H1 (cell line): ENCODE measurements around the gene HERC4. TPM values are rescaled to one million over a fixed set of nuclear protein-coding genes. Genes with fewer than 3 reads are reported as not detected.
A peak's percentile ranks its signal among the peaks of the same experiment; 100 is the strongest.

Source experiments
- CTCF ChIA-PET: fragments of 300-600 bp; sonication (Branson Sonifier 250); formaldehyde crosslinking; loops from one replicate; lab custom pipeline; 2021; ENCODE audit not compliant: partially characterized antibody; lab: Charles Lee
- POLR2A ChIA-PET: fragments of 300-600 bp; sonication (Branson Sonifier 250); formaldehyde crosslinking; loops from one replicate; lab custom pipeline; 2021; ENCODE audit warnings: inconsistent platforms; ENCODE audit not compliant: partially characterized antibody; lab: Charles Lee
- DNase-seq, 2 experiments: peaks; one replicate each; pipeline versions ENCODE4 v3.0.0 to v3.0.0-alpha.2; 2010 to 2022; ENCODE audit warnings: low spot score in 2 of 2, low read depth in 1 of 2, mixed read lengths in 1 of 2
- FAIRE-seq: peaks from 2 replicates; lab custom pipeline; 2011; peaks lifted over from hg19 to GRCh38; lab: Jason Lieb, UNC
- H2AFZ ChIP-seq: 2 replicates; pipeline ENCODE4 v1.8.1; 2012; ENCODE audit warnings: low read length, inconsistent platforms
- H2AK5ac ChIP-seq: 2 replicates; pipeline ENCODE4 v1.6.1; 2013; ENCODE audit warnings: low read depth, low read length
- H2BK120ac ChIP-seq: replicated peaks from 2 replicates; pipeline ENCODE3; 2013; ENCODE audit warnings: low read depth, low read length, inconsistent platforms
- H2BK12ac ChIP-seq: 2 replicates; pipeline ENCODE4 v1.6.1; 2013; ENCODE audit warnings: low read depth, low read length
- H2BK15ac ChIP-seq: 2 replicates; pipeline ENCODE4 v1.6.1; 2013; ENCODE audit warnings: low read length
- H2BK20ac ChIP-seq: 2 replicates; pipeline ENCODE4 v1.6.1; 2013; ENCODE audit warnings: low read length
- H2BK5ac ChIP-seq: 2 replicates; pipeline ENCODE4 v1.6.1; 2013; ENCODE audit warnings: low read depth, low read length
- H3K14ac ChIP-seq: 2 replicates; pipeline ENCODE4 v1.6.1; 2013; ENCODE audit warnings: inconsistent platforms; ENCODE audit not compliant: insufficient read length
- H3K18ac ChIP-seq: 2 replicates; pipeline ENCODE4 v1.6.1; 2013; ENCODE audit warnings: low read length; ENCODE audit errors: extremely low read depth
- H3K23ac ChIP-seq: 2 replicates; pipeline ENCODE4 v1.6.1; 2013; ENCODE audit warnings: inconsistent platforms; ENCODE audit not compliant: insufficient read length
- H3K23me2 ChIP-seq: 2 replicates; pipeline ENCODE4 v1.6.1; 2013; ENCODE audit warnings: low read depth, low read length
- H3K27ac ChIP-seq: 2 replicates; pipeline ENCODE4 v1.6.1; 2011; ENCODE audit warnings: low read depth, low read length, inconsistent platforms
- H3K27me3 ChIP-seq, 4 experiments: replicated peaks in 1 of 4; 1 replicate in 1 of 4; 2 replicates in 3 of 4; pipeline versions ENCODE4 v1.6.1 to v1.8.1; 2011 to 2013; ENCODE audit warnings: low read length in 3 of 4, mild to moderate bottlenecking in 3 of 4, inconsistent platforms in 2 of 4, mixed read lengths in 2 of 4, moderate library complexity in 1 of 4; ENCODE audit not compliant: control insufficient read depth in 3 of 4, insufficient read depth in 3 of 4; ENCODE audit errors: extremely low read depth in 1 of 4
- H3K36me3 ChIP-seq, 4 experiments: 2 replicates each; pipeline versions ENCODE4 v1.6.1 to v1.8.1; 2011 to 2013; ENCODE audit warnings: mild to moderate bottlenecking in 4 of 4, low read length in 3 of 4, moderate library complexity in 2 of 4, control low read depth in 1 of 4, inconsistent platforms in 1 of 4; ENCODE audit not compliant: insufficient read depth in 4 of 4, control insufficient read depth in 2 of 4
- H3K4ac ChIP-seq: replicated peaks from 2 replicates; pipeline ENCODE3; 2013; ENCODE audit warnings: low read length, low read depth, mixed read lengths, inconsistent platforms; ENCODE audit not compliant: insufficient read length
- H3K4me1 ChIP-seq, 4 experiments: replicated peaks in 1 of 4; 1 replicate in 1 of 4; 2 replicates in 3 of 4; pipeline versions ENCODE4 v1.6.1 to v1.8.1; 2011 to 2013; ENCODE audit warnings: low read length in 3 of 4, inconsistent platforms in 2 of 4, mixed read lengths in 1 of 4; ENCODE audit not compliant: insufficient read depth in 4 of 4, control insufficient read depth in 3 of 4
- H3K4me2 ChIP-seq, 2 experiments: 2 replicates each; pipeline versions ENCODE4 v1.6.1 to v1.8.1; 2011 to 2013; ENCODE audit warnings: low read depth in 2 of 2, low read length in 2 of 2, control low read depth in 1 of 2, inconsistent platforms in 1 of 2, mild to moderate bottlenecking in 1 of 2; ENCODE audit not compliant: insufficient read depth in 1 of 2
- H3K4me3 ChIP-seq, 4 experiments: fragments of 200-600, 300-600 bp in 1 of 4; sonication (generic), shearing (Covaris generic), sonication (Bioruptor Twin) in 1 of 4; 2 replicates each; pipeline versions ENCODE4 v1.5.1 to v1.8.1; 2011 to 2016; ENCODE audit warnings: low read length in 4 of 4, low read depth in 3 of 4, control low read depth in 2 of 4, inconsistent platforms in 2 of 4, mild to moderate bottlenecking in 2 of 4, mixed read lengths in 1 of 4, moderate library complexity in 1 of 4; ENCODE audit not compliant: insufficient read depth in 2 of 4; ENCODE audit errors: extremely low read depth in 1 of 4
- H3K56ac ChIP-seq: replicated peaks from 2 replicates; pipeline ENCODE3; 2013; ENCODE audit warnings: low read depth, mild to moderate bottlenecking, mixed read lengths, low read length, inconsistent platforms; ENCODE audit not compliant: insufficient read length
- H3K79me1 ChIP-seq: 2 replicates; pipeline ENCODE4 v1.6.1; 2013; ENCODE audit warnings: low read depth, low read length, control low read depth
- H3K79me2 ChIP-seq, 2 experiments: 2 replicates each; pipeline versions ENCODE4 v1.6.1 to v1.8.1; 2012 to 2013; ENCODE audit warnings: low read length in 2 of 2, mild to moderate bottlenecking in 2 of 2, inconsistent platforms in 1 of 2; ENCODE audit not compliant: insufficient read depth in 2 of 2, control insufficient read depth in 1 of 2
- H3K9ac ChIP-seq, 4 experiments: replicated peaks in 1 of 4; 1 replicate in 1 of 4; 2 replicates in 3 of 4; pipeline versions ENCODE4 v1.6.1 to v1.8.1; 2011 to 2013; ENCODE audit warnings: low read depth in 3 of 4, low read length in 3 of 4, control low read depth in 2 of 4, mild to moderate bottlenecking in 2 of 4, moderate library complexity in 2 of 4, inconsistent platforms in 1 of 4; ENCODE audit errors: extremely low read depth in 1 of 4
- H3K9me3 ChIP-seq, 2 experiments: 2 replicates each; pipeline versions ENCODE4 v1.6.1 to v1.8.1; 2012 to 2013; ENCODE audit warnings: mild to moderate bottlenecking in 2 of 2, moderate library complexity in 2 of 2, control low read depth in 1 of 2, inconsistent platforms in 1 of 2, low read depth in 1 of 2, low read length in 1 of 2, mixed read lengths in 1 of 2; ENCODE audit not compliant: insufficient read depth in 2 of 2
- H4K20me1 ChIP-seq, 2 experiments: replicated peaks in 1 of 2; 2 replicates each; pipeline versions ENCODE3 to v1.8.1; 2011 to 2013; ENCODE audit warnings: inconsistent platforms in 2 of 2, low read length in 2 of 2, mild to moderate bottlenecking in 1 of 2; ENCODE audit not compliant: insufficient read depth in 2 of 2, control insufficient read depth in 1 of 2
- H4K5ac ChIP-seq: 2 replicates; pipeline ENCODE4 v1.6.1; 2013; ENCODE audit warnings: low read length, low read depth, mixed read lengths, inconsistent platforms; ENCODE audit not compliant: insufficient read length
- H4K8ac ChIP-seq: 2 replicates; pipeline ENCODE4 v1.8.0; 2013; ENCODE audit warnings: mild to moderate bottlenecking, moderate library complexity, low read length, inconsistent platforms; ENCODE audit not compliant: insufficient read depth; ENCODE audit errors: extremely low read depth
- H4K91ac ChIP-seq: replicated peaks from 2 replicates; pipeline ENCODE3; 2013; ENCODE audit warnings: low read length, mixed read lengths, inconsistent platforms; ENCODE audit not compliant: insufficient read length
- JUND ChIP-seq: IDR thresholded peaks from 2 replicates; pipeline ENCODE4 v1.6.1; 2011; ENCODE audit warnings: mild to moderate bottlenecking, improper control_type of control experiment, low read length
- PHF8 ChIP-seq: fragments of 200-600 bp; sonication (generic); conservative IDR thresholded peaks from 2 replicates; pipeline ENCODE4 v1.7.1; 2012; ENCODE audit warnings: low read depth, mild to moderate bottlenecking, inconsistent platforms, low read length, moderate library complexity
- WGBS, 2 experiments: shearing (Covaris generic) in 1 of 2; methylation state at CpG; one replicate each; pipeline versions ENCODE4 v1.1.6 to v1.1.7; 2013 to 2015; ENCODE audit warnings: low lambda C conversion rate in 2 of 2, mixed read lengths in 2 of 2, inconsistent platforms in 1 of 2, low coverage in 1 of 2, missing lambda C conversion rate in 1 of 2; ENCODE audit not compliant: insufficient replicate concordance in 2 of 2, insufficient coverage in 1 of 2, insufficient read length in 1 of 2; ENCODE audit errors: extremely low coverage in 1 of 2, missing lambda C conversion rate in 1 of 2; 5-methylcytosine and 5-hydroxymethylcytosine counted together
- polyA plus RNA-seq, 7 experiments: library from polyadenylated mRNA; depleted of rRNA in 3 of 7; stranded (reverse) in 5 of 7; unstranded in 2 of 7; fragments of >200 nt in 5 of 7; fragments of 200-250 nt in 2 of 7; gene quantifications; 1 replicate in 5 of 7; 2 replicates in 1 of 7; 4 replicates in 1 of 7; pipeline versions ENCODE4 v1.2.1 to v1.2.3, GENCODE V29; 2011 to 2013; ENCODE audit warnings: missing spikeins in 2 of 7, mixed read lengths in 2 of 7
- total RNA-seq: library from RNA; stranded (reverse); fragmentation: NEBNext Ultra II Directional; extraction: Animal tissue kit (Norgen Biotek cat#: 25700); gene quantifications from 2 replicates; pipeline ENCODE4 v1.2.1, GENCODE V29; 2021

Gene HERC4
- total and polyA plus RNA-seq, 2 of the 8 experiments (the other 6 are each of a cell fraction or from before 2014, with no cell fraction given) = 7.5 to 44.0 TPM

GRCh38 chr10:67935223-67935622 lies 139.9 kb downstream of the HERC4 start:
- Histone ChIP-seq H4K5ac (no peak overlapping the region), H2AK5ac (no peak overlapping the region), H3K4me3 (no peak overlapping the region), H3K4me2 (peak overlapping the region in 1 of 2 experiments; percentile 34; a peak in 1 of 4 replicates), H3K9ac (no peak overlapping the region; a peak in 1 of 7 replicates), H3K36me3 (peaks cover 3 to 28% (median 5%) of the 10 kb centered on the region in 4 experiments; a peak in 6 of 8 replicates), H2BK15ac (no peak overlapping the region), H3K14ac (no peak overlapping the region), H3K4ac (no peak overlapping the region), H3K27ac (peak overlapping the region; percentile 48; the same call in 1 of the 2 replicates), H2BK120ac (no peak overlapping the region), H2BK12ac (no peak overlapping the region), H3K23ac (no peak overlapping the region), H3K79me2 (no peaks in the 10 kb centered on the region), H3K18ac (no peak overlapping the region), H3K23me2 (no peaks in the 10 kb centered on the region), H3K27me3 (no peaks in the 10 kb centered on the region), H2AFZ (no peak overlapping the region), H4K8ac (no peak overlapping the region), H3K79me1 (no peaks in the 10 kb centered on the region), H2BK5ac (no peak overlapping the region), H3K56ac (no peak overlapping the region), H4K20me1 (no peaks in the 10 kb centered on the region)
- FAIRE-seq = no peak
- WGBS, 2 experiments = 52% methylated on average over 9 of the region's 9 CpGs; no CpG with 5 or more reads in 1 of the 2 experiments
- no peak for DNase-seq
- TF ChIP-seq PHF8 (no peak), JUND (peak; percentile 65; the same call in 1 of the 2 replicates)
- TF ChIP-seq, all 59 proteins: peak for 1
- no peak overlapping the region for H2BK20ac ChIP-seq
- POLR2A ChIA-PET = interaction anchor here (1.0 to 1.7 kb wide), 5 partner anchors 9 to 397 kb away, joined by 3 to 5 read pairs (median 3); partner anchors contain the start of gene HNRNPH3
- no peaks in the 10 kb centered on the region for H3K9me3 ChIP-seq
- CTCF ChIA-PET = interaction anchor here (0.9 to 2.5 kb wide), 2 partner anchors 80 to 277 kb away, joined by 3 to 15 read pairs; no protein-coding TSS in a partner anchor
- no peak overlapping the region for H4K91ac ChIP-seq
- H3K4me1 ChIP-seq = no peaks in the 10 kb centered on the region; a peak in 1 of 7 replicates
